LNCaP clone FGC (cell line): Measurements from ENCODE around the gene HOXC6.

Source experiments
- DNase-seq: peaks from one replicate; pipeline ENCODE4 v3.0.0-alpha.2; 2011; ENCODE audit warnings: low read depth
- H3K4me3 ChIP-seq: 2 replicates; pipeline ENCODE4 v1.5.1; 2011; ENCODE audit warnings: mild to moderate bottlenecking, low read depth, low read length, control low read depth
- CTCF ChIP-seq: IDR thresholded peaks from 2 replicates; pipeline ENCODE4 v1.5.1; 2012; ENCODE audit warnings: mild to moderate bottlenecking; ENCODE audit not compliant: control insufficient read depth, insufficient read depth; ENCODE audit errors: extremely low read depth

The HOXC6 gene

DNA sequence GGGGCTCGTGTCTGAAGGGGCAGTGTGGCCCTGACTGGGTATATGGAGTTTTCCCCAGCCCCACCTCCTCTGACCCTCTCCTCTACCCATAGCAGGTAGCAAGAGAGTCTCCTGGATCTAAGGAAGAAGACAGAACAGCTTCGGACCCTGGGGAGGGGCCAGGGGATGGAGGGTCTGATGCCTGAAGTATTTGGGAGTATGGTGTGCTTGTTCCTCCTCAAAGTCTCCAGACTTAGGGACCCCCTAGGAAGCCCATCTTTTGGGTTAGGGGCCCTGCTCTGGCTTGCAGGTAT is 20.0 kb upstream of the HOXC6 start:
- TF ChIP-seq CTCF = no peak
- no peak for DNase-seq
- H3K4me3 ChIP-seq = no peak overlapping the region

DNA sequence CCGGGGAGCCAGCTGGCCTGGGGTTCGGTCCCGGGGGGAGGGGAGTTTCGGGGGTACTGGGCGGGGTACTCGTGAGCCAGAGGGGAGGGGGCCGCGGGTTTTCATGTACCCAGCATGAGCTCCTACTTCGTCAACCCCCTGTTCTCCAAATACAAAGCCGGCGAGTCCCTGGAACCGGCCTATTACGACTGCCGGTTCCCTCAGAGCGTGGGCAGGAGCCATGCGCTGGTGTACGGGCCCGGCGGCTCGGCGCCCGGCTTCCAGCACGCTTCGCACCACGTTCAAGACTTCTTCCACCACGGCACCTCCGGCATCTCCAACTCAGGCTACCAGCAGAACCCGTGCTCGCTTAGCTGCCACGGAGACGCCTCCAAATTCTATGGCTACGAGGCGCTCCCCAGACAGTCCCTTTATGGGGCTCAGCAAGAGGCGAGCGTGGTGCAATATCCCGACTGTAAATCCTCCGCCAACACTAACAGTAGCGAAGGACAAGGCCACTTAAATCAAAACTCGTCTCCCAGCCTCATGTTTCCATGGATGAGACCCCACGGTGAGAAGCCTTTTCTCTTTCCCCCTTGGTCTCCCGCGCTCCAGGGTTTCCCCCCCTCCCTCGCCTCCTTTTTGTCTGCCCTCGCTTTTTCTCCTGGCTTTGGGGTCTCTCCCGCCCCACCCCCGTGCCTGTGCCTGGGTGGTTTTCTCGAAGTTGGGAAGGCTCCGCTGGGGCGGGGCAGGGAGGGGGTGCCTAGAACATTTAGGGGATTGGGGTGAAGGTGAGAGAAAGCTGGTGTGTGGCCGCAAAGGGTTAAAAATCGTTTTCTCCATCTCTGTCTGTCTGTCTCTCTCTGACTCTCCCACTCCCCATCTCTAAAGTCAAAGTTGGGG is 18.8 kb upstream of the HOXC6 start:
- DNase-seq = no peak
- TF ChIP-seq CTCF = no peak

DNA sequence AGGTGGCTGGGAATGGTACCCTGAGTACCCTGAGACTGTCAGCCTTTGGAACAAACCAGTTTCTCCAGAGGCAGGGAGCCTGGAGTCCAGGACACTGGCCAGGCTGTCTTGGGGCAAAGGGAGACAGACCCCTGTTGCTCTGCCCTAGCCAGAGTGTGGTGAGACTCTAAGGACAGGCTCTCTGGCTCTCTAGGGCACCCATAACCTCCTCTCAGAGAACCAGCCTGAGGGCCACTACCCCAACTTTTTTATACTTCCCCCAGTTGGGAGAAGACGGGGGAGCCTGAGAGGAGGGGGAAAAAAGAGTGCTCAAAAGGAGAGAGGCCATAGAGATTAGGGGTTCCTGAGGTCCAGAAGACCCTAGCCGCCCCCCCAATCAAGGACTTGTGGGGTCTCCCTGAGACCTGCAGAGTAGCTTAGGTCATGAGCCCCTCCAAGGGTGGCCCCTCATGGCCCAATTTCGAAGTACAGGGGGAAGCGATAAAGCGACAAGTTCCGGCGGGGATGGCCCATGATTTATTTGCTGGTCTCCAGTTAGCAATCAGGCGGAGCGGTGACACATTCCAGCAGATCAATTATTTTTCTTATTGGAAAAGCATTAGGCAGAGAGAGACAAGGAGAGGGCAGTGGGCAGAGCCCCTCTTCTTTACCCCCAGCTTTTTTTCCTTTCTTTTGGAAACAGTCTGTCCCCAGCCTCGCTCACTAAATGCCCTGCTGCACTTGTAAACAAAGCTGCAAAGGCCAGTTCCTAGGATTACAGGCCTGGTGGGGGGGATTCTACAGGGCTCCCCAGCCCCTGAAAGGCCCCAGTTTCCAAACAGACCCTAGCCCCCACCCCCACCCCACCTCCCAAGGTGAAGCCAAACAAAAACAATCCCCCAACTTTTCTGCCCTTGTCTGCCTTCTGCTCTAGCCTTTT is 17.9 kb upstream of the HOXC6 start:
- H3K4me3 ChIP-seq = no peak overlapping the region
- no peak for DNase-seq
- TF ChIP-seq CTCF = no peak

More for the DNA sequence above, 18.8 kb upstream of the HOXC6 start:
- H3K4me3 ChIP-seq = no peak overlapping the region

DNA sequence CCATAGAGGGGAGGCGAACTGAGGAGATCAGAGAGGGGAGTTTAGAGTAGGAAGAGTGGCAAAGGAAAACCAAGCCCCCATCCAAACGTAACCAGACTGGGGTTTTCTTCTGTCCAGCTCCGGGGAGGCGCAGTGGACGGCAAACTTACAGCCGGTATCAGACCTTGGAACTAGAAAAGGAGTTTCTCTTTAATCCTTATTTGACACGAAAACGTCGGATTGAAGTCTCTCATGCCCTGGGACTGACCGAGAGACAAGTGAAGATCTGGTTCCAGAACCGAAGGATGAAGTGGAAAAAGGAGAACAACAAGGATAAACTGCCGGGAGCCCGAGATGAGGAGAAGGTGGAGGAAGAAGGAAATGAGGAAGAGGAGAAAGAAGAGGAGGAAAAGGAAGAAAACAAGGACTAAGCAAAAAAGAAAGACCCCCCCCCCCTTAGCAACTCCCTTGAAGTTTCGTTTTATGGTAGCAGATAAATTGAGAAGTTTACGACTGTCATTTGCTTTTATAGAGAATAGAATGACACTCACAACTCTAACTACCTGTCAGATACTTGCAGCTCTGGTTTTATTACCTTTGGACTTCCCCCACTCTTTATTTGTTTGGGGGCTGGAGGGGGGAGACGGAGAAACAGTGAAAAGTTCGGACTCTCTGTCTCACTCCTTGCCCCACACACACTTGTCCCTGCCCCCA is 17.1 kb upstream of the HOXC6 start:
- no peak for DNase-seq
- TF ChIP-seq CTCF = no peak
- no peak overlapping the region for H3K4me3 ChIP-seq

- no peak for DNase-seq
- no peak overlapping the region for H3K4me3 ChIP-seq
- TF ChIP-seq CTCF = no peak
Measured at GRCh38 chr12:54011665-54012532, 16.3 kb upstream of the HOXC6 start.

DNA sequence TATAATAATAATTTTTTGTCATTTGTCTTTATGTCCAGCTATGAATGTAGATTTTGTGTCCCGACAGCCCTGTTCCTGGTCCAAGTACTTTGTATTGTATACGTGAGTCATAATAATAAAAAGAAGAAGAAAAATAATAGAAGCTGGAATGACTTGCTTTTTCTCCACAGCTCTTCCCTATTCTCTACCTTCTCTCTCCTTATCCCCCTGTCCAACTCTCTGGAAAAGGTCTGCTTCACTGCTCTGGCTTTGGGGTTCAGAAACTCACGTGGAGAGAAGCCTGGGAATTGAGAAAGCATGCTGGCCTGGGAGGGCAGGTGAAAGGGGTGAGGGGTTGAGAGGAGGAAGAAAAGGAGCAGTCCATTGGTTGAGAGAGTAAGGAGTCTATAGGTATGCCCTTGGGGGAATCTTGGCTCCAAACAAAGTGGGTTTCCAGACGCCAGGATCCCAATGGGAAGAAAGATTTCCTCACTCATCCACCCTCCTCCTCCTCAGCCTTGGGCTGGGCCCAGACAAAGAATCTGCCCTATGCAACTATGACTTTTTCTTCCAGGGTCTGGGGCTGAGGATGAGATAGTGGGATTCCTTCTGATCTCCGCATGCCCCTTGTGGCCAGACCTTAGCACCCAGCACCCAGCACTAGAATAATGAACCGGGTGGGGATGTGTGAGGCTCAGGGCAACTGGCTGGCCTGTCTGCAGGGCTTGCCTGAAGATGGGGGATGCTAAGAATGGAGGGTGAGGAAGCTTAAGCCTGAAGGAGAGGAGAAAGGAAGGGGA is 15.4 kb upstream of the HOXC6 start:
- TF ChIP-seq CTCF = no peak
- no peak for DNase-seq
- H3K4me3 ChIP-seq = no peak overlapping the region
